H1 (cell line): Measurements from ENCODE around the gene INAFM2. TPM values are rescaled to one million over a fixed set of nuclear protein-coding genes. Genes with fewer than 3 reads are reported as not detected.

Source experiments
- CTCF ChIA-PET: fragments of 300-600 bp; sonication (Branson Sonifier 250); formaldehyde crosslinking; loops from one replicate; lab custom pipeline; 2021; ENCODE audit not compliant: partially characterized antibody; lab: Charles Lee
- POLR2A ChIA-PET: fragments of 300-600 bp; sonication (Branson Sonifier 250); formaldehyde crosslinking; loops from one replicate; lab custom pipeline; 2021; ENCODE audit warnings: inconsistent platforms; ENCODE audit not compliant: partially characterized antibody; lab: Charles Lee
- DNase-seq, 2 experiments: peaks; one replicate each; pipeline versions ENCODE4 v3.0.0 to v3.0.0-alpha.2; 2010 to 2022; ENCODE audit warnings: low spot score in 2 of 2, low read depth in 1 of 2, mixed read lengths in 1 of 2
- FAIRE-seq: peaks from 2 replicates; lab custom pipeline; 2011; peaks lifted over from hg19 to GRCh38; lab: Jason Lieb, UNC
- H2AFZ ChIP-seq: 2 replicates; pipeline ENCODE4 v1.8.1; 2012; ENCODE audit warnings: low read length, inconsistent platforms
- H2AK5ac ChIP-seq: 2 replicates; pipeline ENCODE4 v1.6.1; 2013; ENCODE audit warnings: low read depth, low read length
- H2BK120ac ChIP-seq: replicated peaks from 2 replicates; pipeline ENCODE3; 2013; ENCODE audit warnings: low read depth, low read length, inconsistent platforms
- H2BK12ac ChIP-seq: 2 replicates; pipeline ENCODE4 v1.6.1; 2013; ENCODE audit warnings: low read depth, low read length
- H2BK15ac ChIP-seq: 2 replicates; pipeline ENCODE4 v1.6.1; 2013; ENCODE audit warnings: low read length
- H2BK20ac ChIP-seq: 2 replicates; pipeline ENCODE4 v1.6.1; 2013; ENCODE audit warnings: low read length
- H2BK5ac ChIP-seq: 2 replicates; pipeline ENCODE4 v1.6.1; 2013; ENCODE audit warnings: low read depth, low read length
- H3K14ac ChIP-seq: 2 replicates; pipeline ENCODE4 v1.6.1; 2013; ENCODE audit warnings: inconsistent platforms; ENCODE audit not compliant: insufficient read length
- H3K18ac ChIP-seq: 2 replicates; pipeline ENCODE4 v1.6.1; 2013; ENCODE audit warnings: low read length; ENCODE audit errors: extremely low read depth
- H3K23ac ChIP-seq: 2 replicates; pipeline ENCODE4 v1.6.1; 2013; ENCODE audit warnings: inconsistent platforms; ENCODE audit not compliant: insufficient read length
- H3K23me2 ChIP-seq: 2 replicates; pipeline ENCODE4 v1.6.1; 2013; ENCODE audit warnings: low read depth, low read length
- H3K27ac ChIP-seq: 2 replicates; pipeline ENCODE4 v1.6.1; 2011; ENCODE audit warnings: low read depth, low read length, inconsistent platforms
- H3K27me3 ChIP-seq, 4 experiments: replicated peaks in 1 of 4; 1 replicate in 1 of 4; 2 replicates in 3 of 4; pipeline versions ENCODE4 v1.6.1 to v1.8.1; 2011 to 2013; ENCODE audit warnings: low read length in 3 of 4, mild to moderate bottlenecking in 3 of 4, inconsistent platforms in 2 of 4, mixed read lengths in 2 of 4, moderate library complexity in 1 of 4; ENCODE audit not compliant: control insufficient read depth in 3 of 4, insufficient read depth in 3 of 4; ENCODE audit errors: extremely low read depth in 1 of 4
- H3K36me3 ChIP-seq, 4 experiments: 2 replicates each; pipeline versions ENCODE4 v1.6.1 to v1.8.1; 2011 to 2013; ENCODE audit warnings: mild to moderate bottlenecking in 4 of 4, low read length in 3 of 4, moderate library complexity in 2 of 4, control low read depth in 1 of 4, inconsistent platforms in 1 of 4; ENCODE audit not compliant: insufficient read depth in 4 of 4, control insufficient read depth in 2 of 4
- H3K4ac ChIP-seq: replicated peaks from 2 replicates; pipeline ENCODE3; 2013; ENCODE audit warnings: low read length, low read depth, mixed read lengths, inconsistent platforms; ENCODE audit not compliant: insufficient read length
- H3K4me1 ChIP-seq, 4 experiments: replicated peaks in 1 of 4; 1 replicate in 1 of 4; 2 replicates in 3 of 4; pipeline versions ENCODE4 v1.6.1 to v1.8.1; 2011 to 2013; ENCODE audit warnings: low read length in 3 of 4, inconsistent platforms in 2 of 4, mixed read lengths in 1 of 4; ENCODE audit not compliant: insufficient read depth in 4 of 4, control insufficient read depth in 3 of 4
- H3K4me2 ChIP-seq, 2 experiments: 2 replicates each; pipeline versions ENCODE4 v1.6.1 to v1.8.1; 2011 to 2013; ENCODE audit warnings: low read depth in 2 of 2, low read length in 2 of 2, control low read depth in 1 of 2, inconsistent platforms in 1 of 2, mild to moderate bottlenecking in 1 of 2; ENCODE audit not compliant: insufficient read depth in 1 of 2
- H3K4me3 ChIP-seq, 4 experiments: fragments of 200-600, 300-600 bp in 1 of 4; sonication (generic), shearing (Covaris generic), sonication (Bioruptor Twin) in 1 of 4; 2 replicates each; pipeline versions ENCODE4 v1.5.1 to v1.8.1; 2011 to 2016; ENCODE audit warnings: low read length in 4 of 4, low read depth in 3 of 4, control low read depth in 2 of 4, inconsistent platforms in 2 of 4, mild to moderate bottlenecking in 2 of 4, mixed read lengths in 1 of 4, moderate library complexity in 1 of 4; ENCODE audit not compliant: insufficient read depth in 2 of 4; ENCODE audit errors: extremely low read depth in 1 of 4
- H3K56ac ChIP-seq: replicated peaks from 2 replicates; pipeline ENCODE3; 2013; ENCODE audit warnings: low read depth, mild to moderate bottlenecking, mixed read lengths, low read length, inconsistent platforms; ENCODE audit not compliant: insufficient read length
- H3K79me1 ChIP-seq: 2 replicates; pipeline ENCODE4 v1.6.1; 2013; ENCODE audit warnings: low read depth, low read length, control low read depth
- H3K79me2 ChIP-seq, 2 experiments: 2 replicates each; pipeline versions ENCODE4 v1.6.1 to v1.8.1; 2012 to 2013; ENCODE audit warnings: low read length in 2 of 2, mild to moderate bottlenecking in 2 of 2, inconsistent platforms in 1 of 2; ENCODE audit not compliant: insufficient read depth in 2 of 2, control insufficient read depth in 1 of 2
- H3K9ac ChIP-seq, 4 experiments: replicated peaks in 1 of 4; 1 replicate in 1 of 4; 2 replicates in 3 of 4; pipeline versions ENCODE4 v1.6.1 to v1.8.1; 2011 to 2013; ENCODE audit warnings: low read depth in 3 of 4, low read length in 3 of 4, control low read depth in 2 of 4, mild to moderate bottlenecking in 2 of 4, moderate library complexity in 2 of 4, inconsistent platforms in 1 of 4; ENCODE audit errors: extremely low read depth in 1 of 4
- H3K9me3 ChIP-seq, 2 experiments: 2 replicates each; pipeline versions ENCODE4 v1.6.1 to v1.8.1; 2012 to 2013; ENCODE audit warnings: mild to moderate bottlenecking in 2 of 2, moderate library complexity in 2 of 2, control low read depth in 1 of 2, inconsistent platforms in 1 of 2, low read depth in 1 of 2, low read length in 1 of 2, mixed read lengths in 1 of 2; ENCODE audit not compliant: insufficient read depth in 2 of 2
- H4K20me1 ChIP-seq, 2 experiments: replicated peaks in 1 of 2; 2 replicates each; pipeline versions ENCODE3 to v1.8.1; 2011 to 2013; ENCODE audit warnings: inconsistent platforms in 2 of 2, low read length in 2 of 2, mild to moderate bottlenecking in 1 of 2; ENCODE audit not compliant: insufficient read depth in 2 of 2, control insufficient read depth in 1 of 2
- H4K5ac ChIP-seq: 2 replicates; pipeline ENCODE4 v1.6.1; 2013; ENCODE audit warnings: low read length, low read depth, mixed read lengths, inconsistent platforms; ENCODE audit not compliant: insufficient read length
- H4K8ac ChIP-seq: 2 replicates; pipeline ENCODE4 v1.8.0; 2013; ENCODE audit warnings: mild to moderate bottlenecking, moderate library complexity, low read length, inconsistent platforms; ENCODE audit not compliant: insufficient read depth; ENCODE audit errors: extremely low read depth
- H4K91ac ChIP-seq: replicated peaks from 2 replicates; pipeline ENCODE3; 2013; ENCODE audit warnings: low read length, mixed read lengths, inconsistent platforms; ENCODE audit not compliant: insufficient read length
- GABPA ChIP-seq: IDR thresholded peaks from 2 replicates; pipeline ENCODE4 v1.6.1; 2011; ENCODE audit warnings: mild to moderate bottlenecking, low read length, moderate library complexity, borderline replicate concordance; ENCODE audit not compliant: insufficient read depth
- RAD21 ChIP-seq, 2 experiments: IDR thresholded peaks in 1 of 2; conservative IDR thresholded peaks in 1 of 2; 2 replicates each; pipeline ENCODE4 v1.6.1; 2011; ENCODE audit warnings: low read depth in 2 of 2, low read length in 2 of 2, improper control_type of control experiment in 1 of 2, inconsistent platforms in 1 of 2, mild to moderate bottlenecking in 1 of 2, moderate library complexity in 1 of 2
- ZNF274 ChIP-seq: IDR thresholded peaks from 2 replicates; pipeline ENCODE4 v1.7.0; 2012; ENCODE audit warnings: low read length, borderline replicate concordance; ENCODE audit errors: extremely low read depth
- WGBS, 2 experiments: shearing (Covaris generic) in 1 of 2; methylation state at CpG; one replicate each; pipeline versions ENCODE4 v1.1.6 to v1.1.7; 2013 to 2015; ENCODE audit warnings: low lambda C conversion rate in 2 of 2, mixed read lengths in 2 of 2, inconsistent platforms in 1 of 2, low coverage in 1 of 2, missing lambda C conversion rate in 1 of 2; ENCODE audit not compliant: insufficient replicate concordance in 2 of 2, insufficient coverage in 1 of 2, insufficient read length in 1 of 2; ENCODE audit errors: extremely low coverage in 1 of 2, missing lambda C conversion rate in 1 of 2; 5-methylcytosine and 5-hydroxymethylcytosine counted together
- polyA plus RNA-seq, 7 experiments: library from polyadenylated mRNA; depleted of rRNA in 3 of 7; stranded (reverse) in 5 of 7; unstranded in 2 of 7; fragments of >200 nt in 5 of 7; fragments of 200-250 nt in 2 of 7; gene quantifications; 1 replicate in 5 of 7; 2 replicates in 1 of 7; 4 replicates in 1 of 7; pipeline versions ENCODE4 v1.2.1 to v1.2.3, GENCODE V29; 2011 to 2013; ENCODE audit warnings: missing spikeins in 2 of 7, mixed read lengths in 2 of 7
- total RNA-seq: library from RNA; stranded (reverse); fragmentation: NEBNext Ultra II Directional; extraction: Animal tissue kit (Norgen Biotek cat#: 25700); gene quantifications from 2 replicates; pipeline ENCODE4 v1.2.1, GENCODE V29; 2021

The INAFM2 gene
- total and polyA plus RNA-seq, 2 of the 8 experiments (the other 6 are each of a cell fraction or from before 2014, with no cell fraction given) = 15.3 to 35.1 TPM

DNA sequence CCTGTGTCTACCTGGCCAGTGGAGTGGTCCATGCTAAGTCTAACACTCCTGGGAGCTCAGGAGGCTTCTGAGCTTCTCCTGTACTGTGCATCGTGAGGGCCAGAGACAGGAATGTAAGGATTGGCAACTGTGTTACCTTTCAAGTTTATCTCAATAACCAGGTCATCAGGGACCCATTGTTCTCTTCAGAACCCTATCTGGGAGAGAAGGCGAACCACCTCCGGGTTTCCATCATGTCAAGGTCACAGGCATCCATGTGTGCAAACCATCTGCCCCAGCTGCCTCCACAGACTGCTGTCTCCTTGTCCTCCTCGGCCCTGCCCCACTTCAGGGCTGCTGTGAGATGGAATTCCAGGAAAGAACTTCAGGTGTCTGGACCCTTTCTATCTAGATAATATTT, 46.6 kb upstream of the INAFM2 start:
- no peak overlapping the region for H2BK120ac ChIP-seq
- H4K5ac ChIP-seq = no peak overlapping the region
- no peak overlapping the region for H2BK5ac ChIP-seq
- H3K27me3 ChIP-seq = peaks cover 16 to 31% (median 23%) of the 10 kb centered on the region in 4 experiments; a peak in 6 of 7 replicates
- ChIA-PET CTCF (interaction anchor here (0.6 to 27.9 kb wide), 9 partner anchors 15 to 1102 kb away, joined by 3 to 1340 read pairs (median 217); partner anchors contain the start of genes BMF, CCDC9B, INAFM2 and PAK6), POLR2A (interaction anchor here (1.5 to 1.7 kb wide), 2 partner anchors 12 to 25 kb away, joined by 5 read pairs; no protein-coding TSS in a partner anchor)
- H3K4me1 ChIP-seq = peaks cover 7 to 20% (median 14%) of the 10 kb centered on the region in 4 experiments
- WGBS, 2 experiments = 88% methylated on average over 4 of the region's 4 CpGs; no CpG with 5 or more reads in 1 of the 2 experiments
- no peak overlapping the region for H3K4ac ChIP-seq
- H4K91ac ChIP-seq = no peak overlapping the region
- H3K4me2 ChIP-seq = no peak overlapping the region
- no peak overlapping the region for H2BK20ac ChIP-seq
- H2AFZ ChIP-seq = no peak overlapping the region
- H4K20me1 ChIP-seq = no peaks in the 10 kb centered on the region
- H3K23ac ChIP-seq = no peak overlapping the region
- 0 out of 2 replicates have a peak overlapping the region, but pooled peaks have one; percentile 17 for H2BK12ac ChIP-seq
- no peaks in the 10 kb centered on the region for H3K9me3 ChIP-seq
- no peak overlapping the region for H3K14ac ChIP-seq
- no peaks in the 10 kb centered on the region for H3K79me2 ChIP-seq
- H3K4me3 ChIP-seq = no peak overlapping the region
- no peak for FAIRE-seq
- H3K23me2 ChIP-seq = peaks cover 7% of the 10 kb centered on the region; the same call in 1 of the 2 replicates
- peaks cover 0 to 6% (median 0%) of the 10 kb centered on the region in 4 experiments; a peak in 1 of 8 replicates for H3K36me3 ChIP-seq
- no peak for TF ChIP-seq ZNF274
- no peak for TF ChIP-seq RAD21 (IDR thresholded peaks at IDR 0.05 in 1 of 2, conservative IDR thresholded peaks at IDR 0.05 in 1 of 2; ENCODE audit: low read depth in 2 of 2, low read length in 2 of 2)
- TF ChIP-seq GABPA = no peak
- no peak overlapping the region for H3K18ac ChIP-seq
- H2BK15ac ChIP-seq = no peak overlapping the region
- H3K56ac ChIP-seq = no peak overlapping the region
- no peaks in the 10 kb centered on the region for H3K79me1 ChIP-seq
- H3K27ac ChIP-seq = no peak overlapping the region
- DNase-seq = no peak
- no peak overlapping the region for H3K9ac ChIP-seq
- H2AK5ac ChIP-seq = no peak overlapping the region
- no peak overlapping the region for H4K8ac ChIP-seq
